ENCODE measurements around the gene KLHDC10. TPM values are rescaled to one million over a fixed set of nuclear protein-coding genes. Genes with fewer than 3 reads are reported as not detected.
"Not testable (repeated sequence)": the region's sequence is repeated elsewhere in the genome, so short reads cannot be mapped to it uniquely, and the experiment has no call there.

Gene KLHDC10
- total RNA-seq, 1 experiment from 2014 or later = 24.5 TPM

- no peak for DNase-seq (ENCODE audit: low read depth)
These were observed 71.0 kb downstream of the KLHDC10 start for GRCh38 chr7:130141161-130141883.

GRCh38 chr7:130141884-130142653, 71.7 kb downstream of the KLHDC10 start:
- DNase-seq (ENCODE audit: low read depth) = no peak

GRCh38 chr7:130142654-130143333, 72.5 kb downstream of the KLHDC10 start:
- no peak for DNase-seq (ENCODE audit: low read depth)

GRCh38 chr7:130143334-130143732, 73.0 kb downstream of the KLHDC10 start:
- no peak for DNase-seq (ENCODE audit: low read depth)

GRCh38 chr7:130143986-130144311, 73.6 kb downstream of the KLHDC10 start:
- no peak for DNase-seq (ENCODE audit: low read depth)

- DNase-seq (ENCODE audit: low read depth) = peak; percentile 36
These were observed 74.2 kb downstream of the KLHDC10 start for GRCh38 chr7:130144312-130145171.

GRCh38 chr7:130145424-130146100, 75.2 kb downstream of the KLHDC10 start:
- DNase-seq (ENCODE audit: low read depth) = no peak

GRCh38 chr7:130146142-130146541, 75.8 kb downstream of the KLHDC10 start:
- not testable (repeated sequence) for DNase-seq (ENCODE audit: low read depth)

GRCh38 chr7:130146693-130147405, 76.5 kb downstream of the KLHDC10 start:
- DNase-seq (ENCODE audit: low read depth) = no peak

- DNase-seq (ENCODE audit: low read depth) = no peak
These were observed 77.5 kb downstream of the KLHDC10 start for GRCh38 chr7:130147710-130148325.

- DNase-seq (ENCODE audit: low read depth) = no peak
These were observed 78.2 kb downstream of the KLHDC10 start for GRCh38 chr7:130148561-130148960.

GRCh38 chr7:130149281-130150139, 79.2 kb downstream of the KLHDC10 start:
- no peak for DNase-seq (ENCODE audit: low read depth)

GRCh38 chr7:130150587-130150986, 80.3 kb downstream of the KLHDC10 start:
- DNase-seq (ENCODE audit: low read depth) = no peak

- peak; percentile 27 for DNase-seq (ENCODE audit: low read depth)
These were observed 81.5 kb downstream of the KLHDC10 start for GRCh38 chr7:130151591-130152492.

- DNase-seq (ENCODE audit: low read depth) = no peak
These were observed 82.3 kb downstream of the KLHDC10 start for GRCh38 chr7:130152493-130153210.

GRCh38 chr7:130153211-130153908, 83.0 kb downstream of the KLHDC10 start:
- no peak for DNase-seq (ENCODE audit: low read depth)

GRCh38 chr7:130154131-130154500, 83.8 kb downstream of the KLHDC10 start:
- DNase-seq (ENCODE audit: low read depth) = no peak
